Keratinocyte (primary cell): ENCODE measurements around the gene NPHP1.
"Not testable (repeated sequence)": the region's sequence is repeated elsewhere in the genome, so short reads cannot be mapped to it uniquely, and the experiment has no call there.

Experiments
- CTCF ChIP-seq, 3 experiments: IDR thresholded peaks in 1 of 3; conservative IDR thresholded peaks in 1 of 3; optimal IDR thresholded peaks in 1 of 3; 2 replicates in 2 of 3; 3 replicates in 1 of 3; pipeline versions ENCODE3 to v1.5.1; 2011; ENCODE audit warnings: low read length in 3 of 3, mild to moderate bottlenecking in 3 of 3, moderate library complexity in 2 of 3, control low read depth in 1 of 3, inconsistent platforms in 1 of 3; ENCODE audit not compliant: insufficient read depth in 2 of 3; ENCODE audit errors: extremely low read depth in 1 of 3
- EZH2 ChIP-seq: IDR thresholded peaks from one replicate; pipeline ENCODE4 v1.6.1; 2012; ENCODE audit warnings: inconsistent platforms, mild to moderate bottlenecking, low read length, moderate library complexity

- not testable (repeated sequence) for TF ChIP-seq CTCF (optimal IDR thresholded peaks at IDR 0.05 in 1 of 3, IDR thresholded peaks at IDR 0.05 in 1 of 3, conservative IDR thresholded peaks at IDR 0.05 in 1 of 3; ENCODE audit: extremely low read depth in 1 of 3, insufficient read depth in 2 of 3, low read length in 3 of 3); EZH2
These were observed 40.9 kb upstream of the NPHP1 start for GRCh38 chr2:110245488-110246435.
